ENCODE results near the gene TTC39C.

Gene TTC39C

GRCh38 chr18:23992089-23992940 lies 22.2 kb upstream of the TTC39C start:
- DNase-seq, result peak; percentile 40

- no peak for DNase-seq
Measured at GRCh38 chr18:23992941-23993280, 21.6 kb upstream of the TTC39C start.

- peak; percentile 20 for DNase-seq
Measured at GRCh38 chr18:23994361-23994902, 20.1 kb upstream of the TTC39C start.

GRCh38 chr18:23995180-23995579 lies 19.4 kb upstream of the TTC39C start:
- no peak for DNase-seq

GRCh38 chr18:23998018-23998417 lies 16.5 kb upstream of the TTC39C start:
- DNase-seq, result no peak

- DNase-seq, result no peak
Measured at GRCh38 chr18:23998820-23999219, 15.7 kb upstream of the TTC39C start.

- no peak for DNase-seq
Measured at GRCh38 chr18:24000613-24001490, 13.7 kb upstream of the TTC39C start.

- DNase-seq, result no peak
Measured at GRCh38 chr18:24002479-24002878, 12.1 kb upstream of the TTC39C start.

GRCh38 chr18:24003288-24003687 lies 11.3 kb upstream of the TTC39C start:
- no peak for DNase-seq

- no peak for DNase-seq
Measured at GRCh38 chr18:24003903-24004640, 10.5 kb upstream of the TTC39C start.

- no peak for DNase-seq
Measured at GRCh38 chr18:24006712-24007313, 7.7 kb upstream of the TTC39C start.

GRCh38 chr18:24009246-24009645 lies 5.3 kb upstream of the TTC39C start:
- no peak for DNase-seq

- no peak for DNase-seq
Measured at GRCh38 chr18:24009651-24010333, 4.8 kb upstream of the TTC39C start.

- DNase-seq, result no peak
Measured at GRCh38 chr18:24010673-24011072, 3.9 kb upstream of the TTC39C start.

GRCh38 chr18:24011123-24011917 lies 3.2 kb upstream of the TTC39C start:
- DNase-seq, result no peak

- no peak for DNase-seq
Measured at GRCh38 chr18:24013051-24013450, 1.5 kb upstream of the TTC39C start.

GRCh38 chr18:24014986-24015638 lies 558 bp downstream of the TTC39C start:
- peak; percentile 61 for DNase-seq

GRCh38 chr18:24015639-24016631 lies 1.4 kb downstream of the TTC39C start:
- DNase-seq, result no peak

- DNase-seq, result no peak
Measured at GRCh38 chr18:24016643-24017042, 2.1 kb downstream of the TTC39C start.

All from right hindlimb (tissue), 1 donor.